Renal cortex interstitium (tissue), 11 donors: ENCODE measurements around the gene SH2D6. TPM values are rescaled to one million over a fixed set of nuclear protein-coding genes. Genes with fewer than 3 reads are reported as not detected.
"Not testable (repeated sequence)": the region's sequence is repeated elsewhere in the genome, so short reads cannot be mapped to it uniquely, and the experiment has no call there.

Source experiments
- DNase-seq, 11 donors: peaks; one replicate each; pipeline ENCODE4 v3.0.0-alpha.2; 2013; ENCODE audit warnings: low read depth in 9 of 11, low spot score in 4 of 11; ENCODE audit errors: extremely low read depth in 1 of 11
- polyA plus RNA-seq, 3 donors: library from polyadenylated mRNA; unstranded; fragments of 120-200 nt; gene quantifications; one replicate each; pipeline ENCODE4 v1.2.1, GENCODE V29; 2013; ENCODE audit not compliant: insufficient read length in 3 of 3

Gene SH2D6
- polyA plus RNA-seq, 3 donors: 0.29 to 1.2 (median 1.1) TPM

- DNase-seq: no peak
Measured at GRCh38 chr2:85453571-85453970, 35.1 kb downstream of the SH2D6 start.

- DNase-seq: no peak
Measured at GRCh38 chr2:85455552-85456090, 37.1 kb downstream of the SH2D6 start.

- no peak for DNase-seq
Measured at GRCh38 chr2:85457043-85457442, 38.5 kb downstream of the SH2D6 start.

GRCh38 chr2:85457877-85458316 lies 39.4 kb downstream of the SH2D6 start:
- no peak for DNase-seq

- no peak for DNase-seq
Measured at GRCh38 chr2:85458601-85459563, 40.4 kb downstream of the SH2D6 start.

GRCh38 chr2:85459771-85460170 lies 41.3 kb downstream of the SH2D6 start:
- DNase-seq: no peak

- no peak for DNase-seq
Measured at GRCh38 chr2:85462322-85462721, 43.8 kb downstream of the SH2D6 start.

- no peak for DNase-seq
Measured at GRCh38 chr2:85468096-85468703, 49.7 kb downstream of the SH2D6 start.

- DNase-seq: peak in 4 of 11 donors; percentile 14 to 70 (median 44)
Measured at GRCh38 chr2:85468704-85469349, 50.3 kb downstream of the SH2D6 start.

- DNase-seq: peak in 1 of 11 donors; percentile 52
Measured at GRCh38 chr2:85470850-85471800, 52.6 kb downstream of the SH2D6 start.

GRCh38 chr2:85472261-85472660 lies 53.7 kb downstream of the SH2D6 start:
- no peak for DNase-seq

GRCh38 chr2:85475799-85476490 lies 57.4 kb downstream of the SH2D6 start:
- DNase-seq: peak in 1 of 11 donors; percentile 29

- no peak for DNase-seq
Measured at GRCh38 chr2:85476624-85477023, 58.1 kb downstream of the SH2D6 start.

GRCh38 chr2:85477884-85478283 lies 59.4 kb downstream of the SH2D6 start:
- DNase-seq: no peak

- no peak for DNase-seq
Measured at GRCh38 chr2:85481818-85482777, 63.6 kb downstream of the SH2D6 start.

GRCh38 chr2:85484615-85485014 lies 66.1 kb downstream of the SH2D6 start:
- DNase-seq: not testable (repeated sequence)

GRCh38 chr2:85485815-85486214 lies 67.3 kb downstream of the SH2D6 start:
- DNase-seq: no peak
